ENCODE results near the gene TBC1D10A. TPM values are rescaled to one million over a fixed set of nuclear protein-coding genes. Genes with fewer than 3 reads are reported as not detected.

Gene TBC1D10A
- total RNA-seq, 1 donor from 2014 or later = 15.3 TPM

GRCh38 chr22:30301995-30302809, 24.5 kb downstream of the TBC1D10A start:
- H3K4me1 Mint-ChIP-seq (ENCODE audit: unreplicated experiment) = peaks cover 50% of the 10 kb centered on the region
- no peaks in the 10 kb centered on the region for H3K9me3 Mint-ChIP-seq
- peak overlapping the region; percentile 39 for H3K4me3 Mint-ChIP-seq
- H3K27ac Mint-ChIP-seq = peak overlapping the region; percentile 80
- H3K36me3 Mint-ChIP-seq = peaks cover 6% of the 10 kb centered on the region
- TF ChIP-seq, protein P1, sequence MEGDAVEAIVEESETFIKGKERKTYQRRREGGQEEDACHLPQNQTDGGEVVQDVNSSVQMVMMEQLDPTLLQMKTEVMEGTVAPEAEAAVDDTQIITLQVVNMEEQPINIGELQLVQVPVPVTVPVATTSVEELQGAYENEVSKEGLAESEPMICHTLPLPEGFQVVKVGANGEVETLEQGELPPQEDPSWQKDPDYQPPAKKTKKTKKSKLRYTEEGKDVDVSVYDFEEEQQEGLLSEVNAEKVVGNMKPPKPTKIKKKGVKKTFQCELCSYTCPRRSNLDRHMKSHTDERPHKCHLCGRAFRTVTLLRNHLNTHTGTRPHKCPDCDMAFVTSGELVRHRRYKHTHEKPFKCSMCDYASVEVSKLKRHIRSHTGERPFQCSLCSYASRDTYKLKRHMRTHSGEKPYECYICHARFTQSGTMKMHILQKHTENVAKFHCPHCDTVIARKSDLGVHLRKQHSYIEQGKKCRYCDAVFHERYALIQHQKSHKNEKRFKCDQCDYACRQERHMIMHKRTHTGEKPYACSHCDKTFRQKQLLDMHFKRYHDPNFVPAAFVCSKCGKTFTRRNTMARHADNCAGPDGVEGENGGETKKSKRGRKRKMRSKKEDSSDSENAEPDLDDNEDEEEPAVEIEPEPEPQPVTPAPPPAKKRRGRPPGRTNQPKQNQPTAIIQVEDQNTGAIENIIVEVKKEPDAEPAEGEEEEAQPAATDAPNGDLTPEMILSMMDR (conservative IDR thresholded peaks at IDR 0.05) = no peak
- no peaks in the 10 kb centered on the region for H3K27me3 Mint-ChIP-seq
- DNase-seq (ENCODE audit: extremely low spot score, unreplicated experiment) = no peak

GRCh38 chr22:30299322-30299721, 27.4 kb downstream of the TBC1D10A start:
- H3K4me1 Mint-ChIP-seq (ENCODE audit: unreplicated experiment) = peaks cover 23% of the 10 kb centered on the region
- no peak for DNase-seq (ENCODE audit: extremely low spot score, unreplicated experiment)

GRCh38 chr22:30297991-30298701, 28.6 kb downstream of the TBC1D10A start:
- TF ChIP-seq, protein P1 (conservative IDR thresholded peaks at IDR 0.05) = no peak
- DNase-seq (ENCODE audit: extremely low spot score, unreplicated experiment) = no peak
- H3K27ac Mint-ChIP-seq = peak overlapping the region; percentile 93
- H3K9me3 Mint-ChIP-seq = no peaks in the 10 kb centered on the region
- H3K36me3 Mint-ChIP-seq = peaks cover 8% of the 10 kb centered on the region
- no peaks in the 10 kb centered on the region for H3K27me3 Mint-ChIP-seq
- H3K4me1 Mint-ChIP-seq (ENCODE audit: unreplicated experiment) = peaks cover 18% of the 10 kb centered on the region
- peak overlapping the region; percentile 34 for H3K4me3 Mint-ChIP-seq

More at GRCh38 chr22:30299322-30299721, 27.4 kb downstream of the TBC1D10A start:
- no peak overlapping the region for H3K4me3 Mint-ChIP-seq
- no peaks in the 10 kb centered on the region for H3K27me3 Mint-ChIP-seq
- peaks cover 3% of the 10 kb centered on the region for H3K36me3 Mint-ChIP-seq
- TF ChIP-seq, protein P1 (conservative IDR thresholded peaks at IDR 0.05) = no peak
- H3K9me3 Mint-ChIP-seq = no peaks in the 10 kb centered on the region
- no peak overlapping the region for H3K27ac Mint-ChIP-seq

DNA sequence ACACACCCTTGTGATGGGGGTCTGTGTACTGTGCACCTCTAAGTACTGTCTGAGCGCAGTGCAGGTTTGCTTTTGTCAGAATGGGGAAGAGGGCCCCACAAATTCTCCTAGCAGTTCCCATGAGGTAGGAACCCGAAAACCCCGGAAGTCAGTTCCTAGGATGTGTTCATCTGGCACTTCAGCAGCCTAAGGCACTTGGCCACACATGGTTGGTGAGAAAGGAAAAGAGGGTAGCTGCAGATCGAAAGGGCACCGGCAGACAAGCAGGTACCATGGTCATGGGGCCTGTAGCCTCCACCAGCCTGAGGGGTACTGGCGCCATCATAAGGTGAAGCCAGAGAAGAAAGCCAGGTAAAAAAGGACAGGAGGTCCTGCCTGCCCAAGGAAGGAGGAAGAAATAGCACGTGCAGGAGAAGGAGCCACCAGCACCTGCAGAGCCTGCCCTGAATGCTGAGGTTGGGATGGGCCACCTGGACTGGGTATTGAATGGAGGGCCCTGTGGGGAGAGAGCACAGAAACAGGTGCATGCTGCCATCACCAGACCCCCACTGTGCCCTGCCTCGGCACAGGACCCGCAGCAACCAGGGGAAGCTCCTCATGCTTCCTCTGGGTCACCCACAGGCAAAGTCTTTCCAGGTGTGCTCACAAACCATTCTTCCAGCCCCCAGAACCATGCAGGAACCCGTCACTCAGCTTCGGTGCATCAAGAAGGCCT, 29.3 kb downstream of the TBC1D10A start:
- peaks cover 11% of the 10 kb centered on the region for H3K36me3 Mint-ChIP-seq
- peak overlapping the region; percentile 45 for H3K4me3 Mint-ChIP-seq
- H3K4me1 Mint-ChIP-seq (ENCODE audit: unreplicated experiment) = peaks cover 18% of the 10 kb centered on the region
- no peak for DNase-seq (ENCODE audit: extremely low spot score, unreplicated experiment)
- no peaks in the 10 kb centered on the region for H3K27me3 Mint-ChIP-seq
- H3K27ac Mint-ChIP-seq = peak overlapping the region; percentile 76
- TF ChIP-seq, protein P1 (conservative IDR thresholded peaks at IDR 0.05) = no peak
- H3K9me3 Mint-ChIP-seq = no peaks in the 10 kb centered on the region

GRCh38 chr22:30296833-30297232, 29.9 kb downstream of the TBC1D10A start:
- Mint-ChIP-seq H3K9me3 (no peaks in the 10 kb centered on the region), H3K4me1 (ENCODE audit: unreplicated experiment) (peaks cover 17% of the 10 kb centered on the region), H3K27me3 (no peaks in the 10 kb centered on the region), H3K4me3 (peak overlapping the region; percentile 45), H3K36me3 (peaks cover 11% of the 10 kb centered on the region), H3K27ac (peak overlapping the region; percentile 76)
- TF ChIP-seq, protein P1 (conservative IDR thresholded peaks at IDR 0.05) = no peak
- DNase-seq (ENCODE audit: extremely low spot score, unreplicated experiment) = no peak

All from type B pancreatic cell (in vitro differentiated cells).